Right lobe of liver (tissue), 6 donors: Measurements from ENCODE around the gene MCIDAS. TPM values are rescaled to one million over a fixed set of nuclear protein-coding genes. Genes with fewer than 3 reads are reported as not detected.

Experiments used
- ATAC-seq, 4 donors: fragments of 200-7000 bp; cut with Tn5 transposase; one replicate each; pipeline ENCODE4 v1.9.1; 2020; ENCODE audit warnings: mild to moderate bottlenecking in 4 of 4, moderate library complexity in 4 of 4
- DNase-seq, 3 donors: peaks; one replicate each; pipeline ENCODE4 v3.0.0-alpha.2; 2020
- H3K27ac ChIP-seq, 3 donors: fragments of 200-600 bp; one replicate each; pipeline ENCODE4 v1.8.0; 2022
- H3K27me3 ChIP-seq, 2 donors: fragments of 200-600 bp; one replicate each; pipeline ENCODE4 v1.8.0; 2022
- H3K36me3 ChIP-seq, 4 donors: fragments of 200-600 bp; sonication (generic) in 1 of 4; one replicate each; pipeline versions ENCODE4 v1.5.1 to v1.8.0; 2017 to 2022; ENCODE audit warnings: control low read depth in 1 of 4
- H3K4me1 ChIP-seq, 4 donors: fragments of 200-600 bp; sonication (generic) in 1 of 4; one replicate each; pipeline versions ENCODE4 v1.5.1 to v1.8.0; 2017 to 2022; ENCODE audit warnings: control low read depth in 1 of 4
- H3K4me3 ChIP-seq, 3 donors: fragments of 200-600 bp; one replicate each; pipeline ENCODE4 v1.8.0; 2022
- H3K9me3 ChIP-seq, 4 donors: fragments of 200-600 bp; sonication (generic) in 1 of 4; one replicate each; pipeline versions ENCODE4 v1.5.1 to v1.8.0; 2017 to 2022; ENCODE audit warnings: control low read depth in 1 of 4
- CTCF ChIP-seq, 4 donors: fragments of 200-600 bp in 3 of 4; fragments of 450-650 bp in 1 of 4; IDR thresholded peaks; one replicate each; pipeline versions ENCODE4 v1.5.1 to v1.8.0; 2016 to 2022; ENCODE audit warnings: antibody characterized with exemption in 4 of 4, mild to moderate bottlenecking in 2 of 4
- POLR2A ChIP-seq: fragments of 450-650 bp; IDR thresholded peaks from one replicate; pipeline ENCODE4 v1.6.1; 2017; ENCODE audit warnings: antibody characterized with exemption, mild to moderate bottlenecking
- WGBS: methylation state at CpG from one replicate; pipeline ENCODE4 v1.1.6; 2018; ENCODE audit warnings: low coverage, low lambda C conversion rate; ENCODE audit not compliant: insufficient coverage; ENCODE audit errors: missing lambda C conversion rate; 5-methylcytosine and 5-hydroxymethylcytosine counted together
- intact Hi-C, 2 donors: fragments of 100-400 bp; cut with DNase I; formaldehyde crosslinking; loops; one replicate each; pipeline versions ENCODE4 v1.11.2 to v1.14.1; 2022
- total RNA-seq, 6 experiments: library from RNA; depleted of rRNA in 2 of 6; stranded (reverse); fragments of >200 nt in 2 of 6; fragmentation: NEBNext Ultra II Directional in 3 of 6; extraction: Animal tissue kit (Norgen Biotek cat#: 25700) in 3 of 6; gene quantifications; one replicate each; pipeline versions ENCODE4 v1.1.0 to v1.2.4, GENCODE V29; 2016 to 2023
- donor health status: DM: no; HTN: yes; CAD: no.
- donor health status: DM: no; HTN: no; CAD: no.
- donor health status: DM: no; HTN: no; CAD: no.
- donor health status: DM: no; HTN: yes; CAD: no.
- donor health status: DM: no; HTN: yes; CAD: no.

MCIDAS gene
- total RNA-seq, 6 experiments from 2014 or later: not detected

DNA sequence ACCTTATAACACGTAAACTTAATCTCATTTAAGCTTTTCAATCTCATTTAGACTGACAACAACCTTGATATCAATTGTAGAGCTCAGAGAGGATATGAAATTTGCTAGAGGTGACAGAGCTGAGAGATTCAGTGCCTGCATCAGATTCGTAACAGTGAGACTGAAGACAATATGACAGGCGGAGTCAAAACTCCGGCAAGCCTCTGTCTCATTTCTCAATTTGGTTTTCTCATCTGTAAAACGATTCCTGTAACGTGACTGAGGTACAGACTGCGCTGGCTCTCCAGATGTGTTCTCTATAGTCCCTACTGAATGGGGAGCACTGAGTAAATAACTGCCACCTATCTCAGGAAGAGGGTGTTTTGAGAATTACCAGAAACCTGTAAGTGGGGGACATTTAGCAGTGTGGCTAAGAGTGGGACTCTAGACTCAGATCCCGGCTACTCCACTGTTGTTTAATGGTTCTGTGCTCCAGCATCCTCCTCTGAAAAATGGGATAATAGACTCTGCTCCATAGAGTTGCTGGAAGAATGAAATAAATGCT, 3.0 kb upstream of the MCIDAS start:
- peaks cover 0 to 45% (median 7%) of the 10 kb centered on the region in 4 donors for H3K4me1 ChIP-seq

DNA sequence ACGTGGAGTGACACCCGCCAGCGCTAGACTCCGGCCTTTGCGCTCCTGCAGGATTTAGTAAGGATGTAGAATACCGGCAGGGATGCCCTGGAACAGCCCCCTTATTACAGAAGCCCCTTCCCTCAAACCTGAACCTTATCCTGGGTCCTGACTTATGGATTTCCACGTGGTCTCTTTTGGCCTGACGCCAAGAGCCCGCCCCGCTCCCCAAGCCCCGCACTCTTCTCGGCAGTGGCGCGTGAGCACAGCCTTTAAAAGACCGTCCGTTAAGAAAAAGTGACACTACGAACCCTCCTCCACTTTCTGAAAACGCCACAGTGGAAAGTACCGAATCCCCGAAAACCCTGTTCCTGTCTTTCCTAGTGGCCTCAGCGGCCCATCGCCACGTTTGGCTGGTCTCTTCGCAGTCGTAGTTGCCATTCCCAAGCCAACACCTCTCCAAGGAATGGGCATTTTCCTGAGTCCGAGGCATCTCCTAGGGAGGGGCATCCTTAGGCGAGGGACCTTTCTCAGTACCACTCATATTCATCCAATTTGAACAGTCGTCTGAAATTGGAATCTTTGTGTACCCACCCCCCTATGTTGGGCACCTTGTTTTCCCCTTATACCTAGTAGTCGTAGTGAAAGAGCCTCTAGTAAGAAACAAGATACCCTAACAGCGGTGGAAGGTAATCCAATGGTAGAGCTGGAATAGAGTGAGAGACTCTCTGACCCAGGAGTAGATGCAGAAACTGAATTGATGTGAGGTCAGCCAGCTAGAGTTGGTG, 732 bp upstream of the MCIDAS start:
- DNase-seq (no peak), ATAC-seq (no peak)
- Histone ChIP-seq H3K4me3 (peak overlapping the region; percentile 5 to 37 (median 30)), H3K4me1 (peaks cover 0 to 32% (median 4%) of the 10 kb centered on the region in 4 donors), H3K27ac (no peak overlapping the region), H3K9me3 (no peaks in the 10 kb centered on the region), H3K27me3 (peaks cover 0 to 87% of the 10 kb centered on the region in 2 donors), H3K36me3 (no peaks in the 10 kb centered on the region)
- WGBS: 6% methylated on average over 30 of the region's 30 CpGs
- intact Hi-C loops: no loop called here
- TF ChIP-seq POLR2A: no peak
- no peak for TF ChIP-seq CTCF (IDR thresholded peaks at IDR 0.05)

More for the DNA sequence above, 3.0 kb upstream of the MCIDAS start:
- 32% methylated on average over 8 of the region's 8 CpGs for WGBS
- no peak for TF ChIP-seq POLR2A
- no peak for TF ChIP-seq CTCF (IDR thresholded peaks at IDR 0.05)
- DNase-seq (no peak), ATAC-seq (no peak)
- Histone ChIP-seq H3K27ac (no peak overlapping the region), H3K9me3 (no peaks in the 10 kb centered on the region), H3K27me3 (peaks cover 0 to 71% of the 10 kb centered on the region in 2 donors), H3K4me3 (no peak overlapping the region), H3K36me3 (no peaks in the 10 kb centered on the region)
- intact Hi-C loops: no loop called here

- peak in 1 of 3 donors; percentile 37 for DNase-seq
- Histone ChIP-seq H3K27ac (no peak overlapping the region), H3K9me3 (no peaks in the 10 kb centered on the region), H3K4me3 (peak overlapping the region; percentile 5 to 37 (median 30)), H3K4me1 (peaks cover 0 to 17% (median 0%) of the 10 kb centered on the region in 4 donors), H3K36me3 (no peaks in the 10 kb centered on the region), H3K27me3 (peaks cover 0 to 87% of the 10 kb centered on the region in 2 donors)
- ATAC-seq: peak; percentile 50 to 57 (median 54)
- no peak for TF ChIP-seq POLR2A
- TF ChIP-seq CTCF (IDR thresholded peaks at IDR 0.05): peak; percentile 22 to 44 (median 30)
- intact Hi-C loops: no loop called here
- WGBS: 15% methylated on average over 12 of the region's 54 CpGs
Observed at GRCh38 chr5:55226027-55226933, 835 bp downstream of the MCIDAS start.

GRCh38 chr5:55225346-55225745, 1.8 kb downstream of the MCIDAS start:
- no peaks in the 10 kb centered on the region for H3K9me3 ChIP-seq
- H3K4me3 ChIP-seq: no peak overlapping the region
- H3K36me3 ChIP-seq: no peaks in the 10 kb centered on the region
- no peak overlapping the region for H3K27ac ChIP-seq
- DNase-seq: no peak
- H3K4me1 ChIP-seq: peaks cover 0 to 23% (median 0%) of the 10 kb centered on the region in 4 donors
- peaks cover 0 to 87% of the 10 kb centered on the region in 2 donors for H3K27me3 ChIP-seq
- TF ChIP-seq POLR2A: no peak
- no peak for TF ChIP-seq CTCF (IDR thresholded peaks at IDR 0.05)
- ATAC-seq: no peak
- intact Hi-C loops: no loop called here
